ENCODE results near the gene CARD19. TPM values are rescaled to one million over a fixed set of nuclear protein-coding genes. Genes with fewer than 3 reads are reported as not detected.

Gene CARD19
- total RNA-seq, 1 experiment from 2014 or later, result 54.5 TPM

DNA sequence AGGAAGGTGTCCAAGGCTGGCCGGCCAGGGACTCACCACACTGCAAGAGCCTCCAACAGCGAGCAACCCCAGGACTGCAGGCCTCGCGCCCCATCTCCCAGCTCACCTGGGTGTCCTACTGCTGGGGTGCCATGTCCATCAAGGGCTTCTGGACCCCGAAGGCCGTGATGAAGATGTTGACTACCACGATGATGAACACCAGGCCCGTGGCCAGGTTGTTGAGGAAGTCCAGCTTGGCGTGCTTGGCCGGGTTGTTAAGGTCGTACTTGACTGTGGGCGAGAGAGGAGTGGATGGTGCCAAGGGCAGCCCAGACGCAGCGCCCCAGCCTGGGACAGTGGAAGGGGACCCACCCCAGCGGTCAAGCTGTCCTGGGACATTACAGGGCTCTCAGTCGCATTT is 28.8 kb downstream of the CARD19 start:
- Histone ChIP-seq H4K20me1 (ENCODE audit: insufficient read depth) (no peaks in the 10 kb centered on the region), H3K4me2 (ENCODE audit: low read length) (no peak overlapping the region), H2AFZ (ENCODE audit: low read depth, low read length, poor library complexity, severe bottlenecking) (no peak overlapping the region), H3K27me3 (ENCODE audit: insufficient read depth, low read length) (no peaks in the 10 kb centered on the region), H3K4me1 (ENCODE audit: control insufficient read depth in 1 of 2, insufficient read depth in 2 of 2, low read length in 2 of 2) (peaks cover 20 to 21% of the 10 kb centered on the region in 2 experiments), H3K36me3 (ENCODE audit: control insufficient read depth in 1 of 2, insufficient read depth in 2 of 2, low read length in 2 of 2) (no peaks in the 10 kb centered on the region; a peak in 1 of 4 replicates), H3K4me3 (replicated peaks in 1 of 2; ENCODE audit: low read depth in 1 of 2, low read length in 2 of 2) (no peak overlapping the region), H3K9me2 (ENCODE audit: insufficient read depth) (no peaks in the 10 kb centered on the region), H3K9me3 (ENCODE audit: control insufficient read depth in 1 of 2, insufficient read depth in 1 of 2, low read depth in 1 of 2, low read length in 2 of 2) (no peaks in the 10 kb centered on the region), H3K9ac (ENCODE audit: low read length) (no peak overlapping the region), H3K79me2 (ENCODE audit: insufficient read depth, low read length) (no peaks in the 10 kb centered on the region; the same call in 1 of the 2 replicates), H3K27ac (ENCODE audit: low read depth, low read length) (no peak overlapping the region)
- BruUV-seq (replicated peaks), result no TSS peak
- RAD21 ChIA-PET (ENCODE audit: low non-redundant PET in 1 of 2, low total read pairs in 2 of 2, uncharacterized antibody in 2 of 2, unreplicated experiment in 2 of 2), result no interaction called here
- TF ChIP-seq EZH2 (IDR thresholded peaks at IDR 0.05) (no peak), POLR2AphosphoS5 (IDR thresholded peaks at IDR 0.05; ENCODE audit: low read depth, low read length) (no peak), RAD21 (IDR thresholded peaks at IDR 0.05; ENCODE audit: low read depth) (no peak), CEBPB (IDR thresholded peaks at IDR 0.05; ENCODE audit: low read depth) (no peak), SIN3A (IDR thresholded peaks at IDR 0.05; ENCODE audit: low read depth) (no peak), EZH2phosphoT487 (IDR thresholded peaks at IDR 0.05; ENCODE audit: borderline replicate concordance) (no peak), POLR2A (IDR thresholded peaks at IDR 0.05; ENCODE audit: borderline replicate concordance, extremely low read depth, insufficient read depth, insufficient read length) (no peak)
- TF ChIP-seq, protein P1, sequence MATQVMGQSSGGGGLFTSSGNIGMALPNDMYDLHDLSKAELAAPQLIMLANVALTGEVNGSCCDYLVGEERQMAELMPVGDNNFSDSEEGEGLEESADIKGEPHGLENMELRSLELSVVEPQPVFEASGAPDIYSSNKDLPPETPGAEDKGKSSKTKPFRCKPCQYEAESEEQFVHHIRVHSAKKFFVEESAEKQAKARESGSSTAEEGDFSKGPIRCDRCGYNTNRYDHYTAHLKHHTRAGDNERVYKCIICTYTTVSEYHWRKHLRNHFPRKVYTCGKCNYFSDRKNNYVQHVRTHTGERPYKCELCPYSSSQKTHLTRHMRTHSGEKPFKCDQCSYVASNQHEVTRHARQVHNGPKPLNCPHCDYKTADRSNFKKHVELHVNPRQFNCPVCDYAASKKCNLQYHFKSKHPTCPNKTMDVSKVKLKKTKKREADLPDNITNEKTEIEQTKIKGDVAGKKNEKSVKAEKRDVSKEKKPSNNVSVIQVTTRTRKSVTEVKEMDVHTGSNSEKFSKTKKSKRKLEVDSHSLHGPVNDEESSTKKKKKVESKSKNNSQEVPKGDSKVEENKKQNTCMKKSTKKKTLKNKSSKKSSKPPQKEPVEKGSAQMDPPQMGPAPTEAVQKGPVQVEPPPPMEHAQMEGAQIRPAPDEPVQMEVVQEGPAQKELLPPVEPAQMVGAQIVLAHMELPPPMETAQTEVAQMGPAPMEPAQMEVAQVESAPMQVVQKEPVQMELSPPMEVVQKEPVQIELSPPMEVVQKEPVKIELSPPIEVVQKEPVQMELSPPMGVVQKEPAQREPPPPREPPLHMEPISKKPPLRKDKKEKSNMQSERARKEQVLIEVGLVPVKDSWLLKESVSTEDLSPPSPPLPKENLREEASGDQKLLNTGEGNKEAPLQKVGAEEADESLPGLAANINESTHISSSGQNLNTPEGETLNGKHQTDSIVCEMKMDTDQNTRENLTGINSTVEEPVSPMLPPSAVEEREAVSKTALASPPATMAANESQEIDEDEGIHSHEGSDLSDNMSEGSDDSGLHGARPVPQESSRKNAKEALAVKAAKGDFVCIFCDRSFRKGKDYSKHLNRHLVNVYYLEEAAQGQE (IDR thresholded peaks at IDR 0.05; ENCODE audit: low read depth), result no peak
- intact Hi-C loops (cut with micrococcal nuclease), result no loop called here
- CTCF ChIA-PET, result no interaction called here
- ATAC-seq (no peak), DNase-seq (ENCODE audit: low read depth, low spot score) (no peak)
- POLR2A ChIA-PET, result no interaction called here
